Stimulated activated CD4-positive, alpha-beta T cell treated with anti-CD3 and anti-CD28 coated beads, Interleukin-2, amount 100 ng/mL, for 4 hours (primary cell): ENCODE measurements around the gene BMP7.

Experiments used
- DNase-seq: peaks from one replicate; pipeline ENCODE4 v3.0.0-alpha.2; 2020; ENCODE audit warnings: low read depth

The BMP7 gene

GRCh38 chr20:57190536-57191264 lies 75.7 kb downstream of the BMP7 start:
- DNase-seq, result no peak

- DNase-seq, result no peak
Measured at GRCh38 chr20:57189713-57190112, 76.7 kb downstream of the BMP7 start.

- DNase-seq, result no peak
Measured at GRCh38 chr20:57188576-57189079, 77.8 kb downstream of the BMP7 start.

GRCh38 chr20:57188056-57188455 lies 78.4 kb downstream of the BMP7 start:
- DNase-seq, result no peak

GRCh38 chr20:57187068-57187634 lies 79.3 kb downstream of the BMP7 start:
- DNase-seq, result no peak

- DNase-seq, result no peak
Measured at GRCh38 chr20:57186192-57186591, 80.2 kb downstream of the BMP7 start.

GRCh38 chr20:57185188-57185743 lies 81.2 kb downstream of the BMP7 start:
- DNase-seq, result no peak

- DNase-seq, result no peak
Measured at GRCh38 chr20:57183457-57184009, 82.9 kb downstream of the BMP7 start.

- DNase-seq, result no peak
Measured at GRCh38 chr20:57181639-57182038, 84.8 kb downstream of the BMP7 start.

GRCh38 chr20:57180954-57181353 lies 85.5 kb downstream of the BMP7 start:
- DNase-seq, result no peak

GRCh38 chr20:57180387-57180786 lies 86.1 kb downstream of the BMP7 start:
- no peak for DNase-seq

GRCh38 chr20:57179265-57179664 lies 87.2 kb downstream of the BMP7 start:
- no peak for DNase-seq

GRCh38 chr20:57178582-57179111 lies 87.8 kb downstream of the BMP7 start:
- no peak for DNase-seq

GRCh38 chr20:57177636-57178280 lies 88.7 kb downstream of the BMP7 start:
- DNase-seq, result no peak

GRCh38 chr20:57176842-57177241 lies 89.6 kb downstream of the BMP7 start:
- DNase-seq, result no peak

- DNase-seq, result no peak
Measured at GRCh38 chr20:57175397-57176010, 90.9 kb downstream of the BMP7 start.

- DNase-seq, result no peak
Measured at GRCh38 chr20:57174737-57175136, 91.7 kb downstream of the BMP7 start.

GRCh38 chr20:57173986-57174385 lies 92.5 kb downstream of the BMP7 start:
- no peak for DNase-seq

- no peak for DNase-seq
Measured at GRCh38 chr20:57173041-57173440, 93.4 kb downstream of the BMP7 start.

- DNase-seq, result no peak
Measured at GRCh38 chr20:57170343-57170742, 96.1 kb downstream of the BMP7 start.

- no peak for DNase-seq
Measured at GRCh38 chr20:57169162-57169561, 97.3 kb downstream of the BMP7 start.
